HG02678 (cell line): ENCODE data around the gene KRT9.
"Not testable (repeated sequence)": the region's sequence is repeated elsewhere in the genome, so short reads cannot be mapped to it uniquely, and the experiment has no call there.

Experiments used
- ATAC-seq: cut with Tn5 transposase; IDR thresholded peaks from one replicate; pipeline ENCODE4 v1.9.1; 2021; ENCODE audit warnings: mild to moderate bottlenecking, moderate library complexity; ENCODE audit not compliant: unreplicated experiment

Gene KRT9

DNA sequence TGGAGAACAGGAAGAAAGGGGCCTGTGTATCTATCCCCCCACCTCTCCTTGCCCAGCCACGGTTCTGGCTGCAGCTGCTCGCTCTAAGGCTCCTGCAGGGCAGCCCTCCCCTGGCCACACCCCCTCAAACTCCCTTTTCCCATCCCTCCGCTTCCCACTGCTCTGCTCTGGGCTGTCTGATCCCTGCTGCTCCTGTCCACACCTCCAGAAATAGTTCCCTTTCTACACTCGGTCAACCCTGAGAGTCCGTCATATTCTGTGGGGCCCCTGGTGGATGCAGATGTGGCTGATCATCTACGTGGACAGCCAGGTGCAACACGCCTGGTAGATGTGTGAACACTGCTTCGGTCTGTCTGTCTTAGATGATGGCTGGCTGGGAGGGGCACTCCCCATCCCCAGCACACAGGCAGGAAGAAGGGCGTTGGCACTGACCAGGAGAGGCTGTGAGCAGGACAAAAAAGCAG, 24.4 kb downstream of the KRT9 start:
- ATAC-seq, result no peak

DNA sequence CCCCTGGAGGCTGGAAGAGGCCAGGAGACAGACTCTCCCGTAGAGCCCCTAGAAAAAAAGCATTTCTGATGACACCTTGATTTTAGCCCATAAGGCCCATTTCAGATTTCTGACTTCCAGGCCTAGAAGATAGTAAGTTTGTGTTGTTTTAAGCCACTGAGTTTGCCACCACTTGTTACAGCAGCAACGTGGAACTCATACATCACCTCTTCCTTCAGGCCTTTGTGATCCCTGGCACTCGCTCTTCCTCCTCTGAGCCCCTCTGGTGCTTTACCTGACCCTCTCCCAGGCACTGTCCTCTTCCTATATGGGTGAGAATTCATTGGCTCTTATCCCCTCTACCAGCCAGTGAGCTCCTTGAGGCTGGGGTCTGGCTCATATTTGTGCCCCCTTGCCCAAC, 25.0 kb downstream of the KRT9 start:
- ATAC-seq, result no peak

DNA sequence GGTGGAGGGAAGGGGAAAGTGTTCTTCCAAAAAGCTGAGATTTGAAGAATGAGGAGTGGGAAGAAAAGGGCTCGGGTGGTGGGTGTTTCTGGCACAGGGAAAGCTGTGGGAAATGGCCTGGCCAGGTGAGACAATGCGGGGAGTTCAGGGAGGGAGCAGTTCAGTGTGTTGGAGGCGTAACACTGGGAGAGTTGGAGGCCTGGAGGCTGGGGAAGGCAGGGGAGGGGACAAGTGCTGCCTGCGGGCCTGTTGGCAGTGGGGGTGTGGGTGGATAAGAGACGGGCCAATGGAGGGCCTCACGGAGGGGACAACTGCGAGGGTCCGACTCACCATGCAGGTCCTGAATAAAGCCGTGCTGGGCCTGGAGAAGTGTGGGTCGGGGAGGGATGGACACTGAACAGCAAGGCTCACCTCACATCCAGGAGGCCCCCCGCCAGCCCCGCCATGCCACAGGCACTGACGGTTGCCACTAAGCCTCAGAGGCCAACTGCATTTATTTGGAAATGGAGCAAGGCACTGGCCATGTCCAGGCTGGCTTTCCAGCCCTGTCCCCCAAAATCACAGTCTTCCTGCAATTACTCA, 25.9 kb downstream of the KRT9 start:
- no peak for ATAC-seq

DNA sequence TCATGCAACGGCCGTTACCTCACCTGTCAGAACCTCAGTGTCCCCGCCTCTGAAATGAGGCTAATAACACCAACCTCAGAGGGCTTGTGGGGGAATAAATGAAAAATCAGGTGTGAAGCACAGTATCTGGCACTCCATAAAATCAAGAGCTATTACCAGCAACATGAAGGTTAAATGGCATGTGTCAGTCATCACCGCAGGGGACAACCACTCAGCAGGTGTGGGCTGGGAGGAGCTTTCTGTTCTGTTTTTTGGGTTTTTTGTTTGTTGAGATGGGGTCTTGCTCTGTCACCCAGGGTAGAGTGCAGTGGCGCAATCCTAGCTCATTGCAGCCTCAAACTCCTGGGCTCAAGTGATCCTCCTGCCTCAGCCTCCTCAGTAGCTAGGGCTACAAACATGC, 26.9 kb downstream of the KRT9 start:
- ATAC-seq, result no peak

DNA sequence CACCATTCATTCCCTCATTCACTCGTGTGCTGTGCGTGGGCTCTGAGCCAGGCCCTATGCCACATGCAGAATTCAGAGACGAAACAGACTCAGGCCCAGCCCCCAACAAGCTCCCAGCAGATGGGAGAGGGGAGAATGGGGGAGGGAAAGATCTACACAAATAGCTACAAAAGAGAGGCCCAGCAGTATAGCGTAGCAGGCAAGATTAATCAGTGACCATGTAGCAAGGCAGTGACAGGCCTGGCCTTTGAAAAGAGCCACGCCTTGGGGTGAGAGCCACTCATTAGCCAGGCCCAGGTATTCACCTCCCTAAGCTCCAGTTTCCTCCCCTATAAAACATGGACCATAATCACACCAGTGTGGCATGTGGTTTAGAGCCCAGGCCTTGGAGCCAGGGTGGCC, 27.4 kb downstream of the KRT9 start:
- no peak for ATAC-seq

DNA sequence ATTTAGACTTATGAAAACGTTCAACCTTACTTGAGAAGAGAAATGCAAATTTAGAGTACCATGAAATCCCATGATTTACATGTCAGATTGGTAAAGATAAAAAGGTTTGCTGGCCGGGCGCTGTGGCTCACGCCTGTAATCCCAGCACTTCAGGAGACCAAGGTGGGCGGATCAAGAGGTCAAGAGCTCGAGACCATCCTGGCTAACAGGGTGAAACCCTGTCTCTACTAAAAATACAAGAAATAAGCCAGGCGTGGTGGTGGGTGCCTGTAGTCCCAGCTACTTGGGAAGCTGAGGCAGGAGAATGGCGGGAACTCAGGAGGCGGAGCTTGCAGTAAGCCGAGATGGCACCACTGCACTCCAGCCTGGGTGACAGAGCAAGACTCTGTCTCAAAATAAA, 29.1 kb downstream of the KRT9 start:
- ATAC-seq, result not testable (repeated sequence)

DNA sequence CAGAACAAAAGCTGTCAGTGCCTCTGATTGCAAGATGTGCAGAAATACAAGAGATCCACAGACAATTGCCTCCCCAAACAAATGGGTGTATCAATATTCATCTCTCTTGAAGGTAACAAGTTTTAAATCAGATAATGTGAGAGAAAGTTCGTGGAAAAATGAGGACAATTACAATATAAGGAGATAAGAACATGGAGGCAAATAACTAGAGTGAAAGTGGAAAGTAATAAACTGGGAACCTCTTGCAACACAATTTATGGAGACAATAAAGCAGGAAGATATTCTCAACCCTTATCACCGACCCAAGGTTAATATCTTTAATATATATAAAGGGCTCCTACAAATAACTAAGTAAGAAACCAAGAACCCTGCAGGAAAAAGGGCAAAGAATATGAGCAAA, 29.5 kb downstream of the KRT9 start:
- no peak for ATAC-seq

DNA sequence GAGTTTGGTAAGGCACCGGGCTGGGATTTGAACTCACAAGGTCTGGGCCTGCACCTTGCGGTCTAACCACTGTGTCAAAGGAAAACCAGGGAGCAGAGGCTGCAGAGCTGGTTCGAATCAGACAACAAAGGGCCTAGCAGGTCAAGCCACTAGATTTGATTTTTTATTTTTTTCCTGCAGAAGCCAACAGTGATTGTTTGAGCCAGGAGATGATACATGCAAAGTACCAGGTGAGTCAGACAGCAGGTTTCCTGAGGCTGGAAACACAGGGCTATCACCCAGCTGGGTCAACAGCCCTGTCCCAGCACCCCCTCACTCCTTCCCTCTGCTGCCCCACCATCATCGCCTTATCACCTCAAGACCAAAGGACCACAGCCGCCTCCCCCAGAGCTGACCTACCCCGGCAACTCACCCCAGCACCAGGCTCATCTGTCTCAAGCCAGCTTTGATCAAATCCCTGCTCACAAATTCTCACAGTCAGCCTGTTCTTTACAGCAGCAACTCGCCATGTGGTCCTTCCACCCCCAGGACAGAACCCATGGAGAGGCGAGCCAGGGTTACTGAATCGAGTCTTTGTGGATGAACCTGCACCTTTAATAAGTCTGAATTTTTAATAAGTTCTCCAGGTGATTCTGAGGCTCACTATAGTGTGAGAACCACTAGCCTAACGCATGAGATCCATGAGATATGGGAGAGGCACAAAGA, 30.8 kb downstream of the KRT9 start:
- ATAC-seq, result no peak

DNA sequence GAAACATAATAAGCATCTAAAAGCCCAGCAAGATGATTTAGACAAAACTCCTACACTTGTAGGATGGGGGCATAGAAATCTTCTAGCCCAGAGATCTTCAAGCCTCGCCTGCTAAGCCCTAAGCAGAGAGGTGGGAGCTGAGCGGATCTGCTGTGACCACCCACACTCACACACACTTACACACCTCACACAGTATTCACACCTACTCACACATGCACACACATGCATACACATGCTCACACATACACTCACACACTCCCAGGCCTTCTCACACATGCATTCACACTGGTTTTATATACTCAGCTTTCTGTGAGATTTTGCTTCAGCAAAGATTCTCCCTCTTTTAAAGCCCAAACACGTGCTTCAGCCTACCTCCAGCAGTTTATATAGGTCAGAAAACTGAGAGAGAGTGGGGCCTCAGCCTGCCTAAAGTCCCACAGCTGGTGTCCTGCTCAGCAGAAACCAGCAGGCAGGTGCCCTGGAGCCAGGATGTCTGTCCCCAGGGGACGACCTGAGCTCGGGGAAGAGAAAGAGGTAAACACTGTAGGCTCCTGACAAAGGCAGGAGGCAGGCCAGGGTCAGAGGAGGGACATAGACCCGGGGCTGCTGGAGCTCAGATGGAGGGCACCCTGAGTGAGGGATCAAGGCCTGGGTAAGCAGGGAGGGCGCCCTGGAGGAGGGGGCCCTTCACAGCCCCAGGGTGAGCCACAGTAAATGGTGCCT, 31.7 kb downstream of the KRT9 start:
- ATAC-seq, result no peak

DNA sequence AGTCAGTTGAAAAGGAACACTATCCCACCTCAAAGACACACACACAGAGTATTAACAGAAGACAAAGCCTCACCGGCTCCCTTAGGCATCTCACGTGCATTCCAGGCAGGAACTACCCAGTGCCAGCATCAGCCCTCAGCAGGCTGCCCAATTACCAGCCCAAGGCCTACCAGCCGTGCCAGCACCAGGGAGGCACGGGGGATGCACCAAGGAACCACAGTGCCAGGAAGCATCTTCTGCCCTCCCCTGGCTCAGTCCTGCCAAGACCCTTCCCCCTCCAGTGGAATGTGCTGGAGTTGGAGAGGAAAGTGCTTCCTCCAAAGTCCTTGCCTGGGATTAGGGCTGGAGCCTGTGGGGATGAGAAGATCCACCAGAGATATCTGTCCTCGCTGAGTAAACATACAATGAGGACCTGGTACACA, 32.8 kb downstream of the KRT9 start:
- ATAC-seq, result no peak

DNA sequence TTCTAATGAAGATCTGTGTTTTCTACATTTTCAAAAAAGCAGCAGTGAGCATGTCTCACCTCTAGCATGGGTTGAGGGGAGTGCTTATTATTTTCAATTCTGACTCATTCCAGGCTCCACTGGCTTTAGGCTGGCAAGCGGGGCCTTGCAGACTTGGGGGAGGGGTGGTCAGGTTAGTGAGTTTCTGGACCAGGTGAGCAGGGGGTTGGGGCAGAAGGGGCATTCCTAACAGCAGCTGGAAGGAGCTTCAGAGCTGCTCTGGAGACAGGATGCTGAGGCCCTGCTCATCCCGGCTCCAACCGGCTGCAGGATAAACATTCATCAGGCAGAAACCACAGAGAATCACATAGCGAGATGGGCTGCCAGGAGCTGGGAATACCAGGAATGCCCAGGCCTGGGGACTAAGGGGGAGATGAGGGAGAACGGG, 33.3 kb downstream of the KRT9 start:
- no peak for ATAC-seq

DNA sequence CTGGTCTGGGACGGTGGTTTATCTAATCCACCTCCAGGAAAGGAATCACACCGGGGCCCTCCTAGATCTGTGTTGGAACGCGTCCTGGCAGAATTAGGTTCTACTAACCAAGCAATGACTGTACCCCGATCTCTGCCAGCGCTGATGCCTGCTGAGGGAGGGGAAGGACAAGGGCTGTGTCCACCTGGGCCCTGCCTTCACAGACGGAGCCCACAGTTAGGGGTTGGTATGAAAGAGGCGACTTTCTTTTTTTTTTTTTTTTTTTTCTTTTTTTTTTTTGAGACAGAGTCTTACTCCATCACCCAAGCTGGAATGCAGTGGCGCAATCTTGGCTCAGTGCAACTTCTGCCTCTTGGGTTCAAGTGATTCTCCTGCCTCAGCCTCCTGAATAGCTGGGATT, 33.9 kb downstream of the KRT9 start:
- no peak for ATAC-seq

DNA sequence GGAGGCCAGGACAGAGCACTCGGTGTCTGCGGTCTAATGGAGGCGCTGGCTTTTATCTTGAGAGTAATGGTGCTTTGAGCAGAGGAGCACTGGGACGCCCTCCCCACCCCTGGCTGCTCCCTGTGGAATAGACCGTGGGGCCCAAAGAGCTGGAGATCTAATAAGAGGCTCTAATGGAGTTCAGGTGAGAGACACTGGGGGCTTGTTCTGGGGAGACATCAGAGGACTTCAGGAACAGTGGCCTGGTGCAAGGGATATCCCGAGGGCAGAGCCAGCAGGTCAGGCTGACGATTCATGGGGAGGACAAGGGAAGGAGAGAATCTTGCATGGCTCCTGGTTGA, 34.3 kb downstream of the KRT9 start:
- ATAC-seq, result no peak

DNA sequence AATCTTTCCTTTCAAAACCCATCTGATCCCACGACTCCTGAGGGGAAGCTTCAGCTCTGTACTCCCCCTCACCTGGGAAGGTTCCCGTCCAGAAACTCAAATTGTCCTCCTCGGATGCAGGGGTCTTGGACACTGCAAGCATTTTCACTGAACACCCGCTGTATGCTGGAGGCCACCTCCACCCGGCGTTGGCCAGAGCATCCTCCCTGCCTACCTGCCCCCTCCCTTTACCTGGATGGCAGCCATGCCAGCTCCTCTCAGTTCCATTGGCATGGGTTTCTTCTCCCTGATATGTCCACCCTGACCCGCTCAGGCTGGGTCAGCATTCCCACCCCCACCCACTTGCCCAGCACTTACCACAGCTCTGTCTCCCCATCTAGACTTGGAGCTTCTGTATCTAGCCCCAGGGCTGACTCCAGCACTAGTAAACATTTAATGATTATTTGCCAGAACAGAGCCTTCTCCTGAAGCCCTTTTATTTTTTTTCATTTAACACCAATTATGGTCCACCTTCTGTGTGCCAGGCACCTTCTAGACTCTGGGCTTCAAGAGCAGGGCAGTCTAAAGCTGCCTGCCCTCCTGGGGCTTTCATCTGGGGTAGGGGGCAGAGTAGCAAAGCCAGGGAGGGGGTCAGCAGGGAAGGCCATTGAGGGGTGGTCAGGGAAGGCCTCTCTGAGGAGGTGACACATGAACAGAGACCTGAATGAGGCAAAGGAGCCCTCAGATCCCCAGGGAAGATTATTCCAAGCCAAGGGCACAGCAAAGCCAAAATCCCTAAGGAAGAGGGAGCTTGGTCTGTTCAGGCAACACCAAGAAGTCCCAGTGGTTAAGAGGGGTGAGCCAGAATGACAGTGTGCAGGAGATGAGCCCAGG, 34.9 kb downstream of the KRT9 start:
- ATAC-seq, result no peak

DNA sequence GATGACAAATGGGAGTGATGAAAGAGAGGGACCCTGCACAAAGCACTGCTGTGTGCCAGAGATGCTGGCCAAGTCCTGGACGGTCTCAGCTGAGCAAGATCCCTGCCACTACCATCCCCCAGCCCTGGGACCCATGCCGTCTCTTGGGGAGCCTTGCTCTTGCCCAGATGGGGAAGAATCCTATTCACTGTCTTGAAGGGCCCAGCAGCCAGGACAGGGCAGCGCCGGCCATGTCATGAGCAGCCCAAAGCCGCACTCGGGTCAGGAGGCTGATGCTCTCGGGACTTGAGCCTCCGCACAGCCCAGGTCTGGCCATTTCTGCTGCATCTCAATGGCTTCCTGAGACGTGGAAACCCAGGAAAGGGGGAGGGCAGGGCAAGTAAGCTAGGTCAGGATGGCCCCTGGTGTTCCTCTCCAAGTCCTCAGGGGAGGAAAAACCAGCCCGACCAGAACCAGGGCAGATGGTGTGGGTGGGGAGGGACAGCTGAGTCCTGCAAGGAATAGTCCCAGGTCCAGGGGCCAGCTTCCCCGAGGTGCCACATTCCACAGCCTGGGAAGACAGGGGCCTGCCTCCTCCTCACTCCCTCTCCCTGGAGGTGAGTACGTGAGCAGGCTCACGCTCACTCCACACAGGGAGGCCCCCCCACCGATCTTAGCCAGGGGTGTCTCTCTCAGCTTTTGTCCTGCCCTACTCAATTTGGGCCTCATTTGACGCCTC, 35.9 kb downstream of the KRT9 start:
- no peak for ATAC-seq

DNA sequence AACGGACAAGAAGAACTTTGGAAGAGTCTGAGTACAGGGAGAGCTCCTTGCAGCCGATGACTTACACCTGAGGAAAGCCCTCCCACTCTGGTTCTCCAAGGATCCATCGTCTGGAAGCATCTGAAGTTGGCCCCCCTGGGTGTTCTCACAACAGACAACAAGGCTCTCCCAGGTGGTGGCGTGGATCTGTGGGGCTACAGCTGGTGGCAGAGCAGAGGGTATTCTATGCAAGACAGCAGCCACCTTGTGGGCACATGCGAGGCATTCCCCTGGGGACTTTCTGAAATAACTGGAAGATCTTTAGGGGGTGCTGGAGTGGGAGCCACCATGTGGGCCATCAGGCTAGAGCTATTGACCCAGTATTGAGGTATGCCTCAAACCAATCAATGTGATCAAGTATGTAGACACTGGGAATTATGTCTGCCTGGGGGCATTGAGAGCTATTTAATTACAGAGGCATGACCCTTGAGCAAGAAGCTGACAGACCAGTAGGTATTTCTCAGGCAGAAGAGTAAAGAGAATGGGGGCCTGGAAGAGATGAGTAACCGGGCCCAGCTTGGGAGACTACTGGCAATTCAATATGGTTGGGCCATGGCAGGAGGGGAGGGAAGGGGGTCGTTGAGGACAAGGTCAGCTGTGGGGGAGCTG, 36.8 kb downstream of the KRT9 start:
- no peak for ATAC-seq

DNA sequence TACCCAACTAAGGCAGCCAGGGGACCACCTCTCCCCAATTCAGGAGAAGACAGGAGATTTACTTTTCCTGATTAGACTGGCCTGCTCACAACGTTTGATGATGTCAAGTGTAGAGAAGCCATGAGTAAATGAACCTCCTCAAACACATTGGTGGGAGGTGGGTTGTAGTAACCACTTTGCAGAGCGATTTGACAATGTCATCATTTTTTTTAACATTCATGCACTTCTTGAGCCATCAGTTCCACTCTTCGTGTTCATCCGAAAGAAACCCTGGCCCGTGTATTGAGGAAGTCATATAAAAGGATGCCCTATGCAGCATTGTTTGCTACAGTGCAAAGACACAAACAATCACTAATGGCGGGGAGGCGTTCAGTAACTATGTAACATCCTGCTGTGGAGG, 38.2 kb downstream of the KRT9 start:
- ATAC-seq, result no peak

DNA sequence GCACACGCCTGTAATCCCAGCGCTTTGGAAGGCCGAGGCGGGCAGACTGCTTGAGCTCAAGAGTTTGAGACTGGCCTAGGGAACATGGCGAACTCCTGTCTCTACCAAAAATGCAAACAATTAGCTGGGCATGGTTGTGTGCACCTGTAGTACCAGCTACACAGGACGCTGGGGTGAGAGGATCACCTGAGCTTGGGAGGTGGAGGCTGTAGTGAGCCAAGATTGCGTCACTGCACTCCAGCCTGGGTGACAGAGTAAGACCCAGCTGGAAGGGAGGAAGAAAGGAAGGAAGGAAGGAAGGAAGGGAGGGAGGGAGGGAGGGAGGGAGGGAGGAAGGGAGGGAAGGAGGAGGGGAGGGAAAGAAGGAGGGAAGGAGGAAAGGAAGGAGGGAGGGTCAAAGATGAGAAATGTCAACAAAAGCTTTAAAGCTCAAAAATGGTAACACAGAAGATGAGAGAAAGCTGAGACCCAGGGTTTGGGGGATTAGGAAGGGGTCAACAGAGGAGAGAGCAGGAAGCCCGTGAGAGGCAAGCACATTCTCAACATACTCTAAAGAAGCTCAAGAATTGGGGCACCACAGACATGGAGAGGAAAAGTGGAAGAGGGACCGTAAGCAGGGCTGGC, 38.8 kb downstream of the KRT9 start:
- ATAC-seq, result no peak

DNA sequence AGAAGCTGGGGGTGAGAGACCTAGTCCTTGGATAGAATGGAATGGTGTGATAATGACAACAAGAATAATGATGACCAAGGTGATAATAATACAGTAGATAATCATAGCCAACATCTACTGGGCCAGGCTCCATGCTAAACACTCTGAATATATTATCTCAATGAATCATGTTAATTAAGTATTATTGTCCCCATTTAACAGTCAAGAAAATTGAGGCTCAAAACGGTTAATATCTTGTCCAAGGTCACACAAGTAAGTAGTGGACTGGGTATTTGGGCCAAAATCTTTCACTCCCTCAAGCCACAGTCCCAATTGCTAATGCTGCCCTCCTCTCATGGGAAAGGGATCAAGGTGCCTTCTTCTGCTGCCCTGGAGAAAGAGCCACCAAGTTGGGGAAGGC, 39.9 kb downstream of the KRT9 start:
- no peak for ATAC-seq
